WERI-Rb-1 (cell line): ENCODE data around the gene CDKAL1.

Source experiments
- DNase-seq: peaks from one replicate; pipeline ENCODE4 v3.0.0-alpha.2; 2020
- H3K27ac ChIP-seq: fragments of 250-450 bp; sonication (Bioruptor Pico); 2 replicates; pipeline ENCODE4 v1.5.1; 2020; ENCODE audit warnings: mild to moderate bottlenecking, moderate library complexity
- H3K27me3 ChIP-seq: fragments of 250-450 bp; sonication (Bioruptor Pico); 2 replicates; pipeline ENCODE4 v1.5.1; 2021; ENCODE audit warnings: mild to moderate bottlenecking, low read depth, moderate library complexity; ENCODE audit not compliant: insufficient read depth, severe bottlenecking
- H3K36me3 ChIP-seq: fragments of 250-450 bp; sonication (Bioruptor Pico); 2 replicates; pipeline ENCODE4 v1.5.1; 2020; ENCODE audit warnings: mild to moderate bottlenecking, moderate library complexity
- H3K4me3 ChIP-seq: 2 replicates; pipeline ENCODE4 v1.5.1; 2011; ENCODE audit warnings: low read depth, mild to moderate bottlenecking, control low read depth, low read length
- H3K9me3 ChIP-seq: fragments of 250-450 bp; sonication (Bioruptor Pico); 2 replicates; pipeline ENCODE4 v1.5.1; 2021; ENCODE audit warnings: mild to moderate bottlenecking, moderate library complexity; ENCODE audit not compliant: severe bottlenecking
- CTCF ChIP-seq: IDR thresholded peaks from 2 replicates; pipeline ENCODE4 v1.5.1; 2011; ENCODE audit warnings: low read depth, mild to moderate bottlenecking, control low read depth, inconsistent platforms, low read length

CDKAL1 gene

GRCh38 chr6:20856681-20857288 lies 322.5 kb downstream of the CDKAL1 start:
- Histone ChIP-seq H3K4me3 (no peak overlapping the region), H3K27ac (no peak overlapping the region), H3K36me3 (no peaks in the 10 kb centered on the region), H3K9me3 (no peaks in the 10 kb centered on the region), H3K27me3 (no peaks in the 10 kb centered on the region)
- no peak for TF ChIP-seq CTCF
- no peak for DNase-seq

GRCh38 chr6:20861481-20861880 lies 327.2 kb downstream of the CDKAL1 start:
- Histone ChIP-seq H3K36me3 (no peaks in the 10 kb centered on the region), H3K4me3 (no peak overlapping the region), H3K27me3 (no peaks in the 10 kb centered on the region), H3K27ac (no peak overlapping the region), H3K9me3 (no peaks in the 10 kb centered on the region)
- no peak for TF ChIP-seq CTCF
- no peak for DNase-seq

- Histone ChIP-seq H3K4me3 (no peak overlapping the region), H3K9me3 (no peaks in the 10 kb centered on the region), H3K27ac (peak overlapping the region; percentile 66), H3K27me3 (no peaks in the 10 kb centered on the region), H3K36me3 (no peaks in the 10 kb centered on the region)
- TF ChIP-seq CTCF = no peak
- no peak for DNase-seq
These were observed 331.8 kb downstream of the CDKAL1 start for GRCh38 chr6:20866036-20866435.

- H3K27me3 ChIP-seq = no peaks in the 10 kb centered on the region
- no peak for TF ChIP-seq CTCF
- H3K27ac ChIP-seq = peak overlapping the region; percentile 66
- H3K9me3 ChIP-seq = no peaks in the 10 kb centered on the region
- DNase-seq = no peak
- H3K36me3 ChIP-seq = no peaks in the 10 kb centered on the region
- H3K4me3 ChIP-seq = no peak overlapping the region
These were observed 332.9 kb downstream of the CDKAL1 start for GRCh38 chr6:20866935-20867703.

- Histone ChIP-seq H3K9me3 (no peaks in the 10 kb centered on the region), H3K27ac (peak overlapping the region; percentile 21), H3K27me3 (no peaks in the 10 kb centered on the region), H3K36me3 (no peaks in the 10 kb centered on the region), H3K4me3 (no peak overlapping the region)
- TF ChIP-seq CTCF = no peak
- DNase-seq = peak; percentile 75
These were observed 334.3 kb downstream of the CDKAL1 start for GRCh38 chr6:20868397-20869096.
